Calu3 (cell line): ENCODE data around the gene LRRC75A. TPM values are rescaled to one million over a fixed set of nuclear protein-coding genes. Genes with fewer than 3 reads are reported as not detected.

Experiments used
- BruUV-seq: library from RNA; stranded (reverse); fragments of 400-500 nt; replicated peaks from 2 replicates; lab custom pipeline; 2021; lab: Mats Ljungman, UMichigan
- CTCF ChIA-PET: fragments of 300-600 bp; sonication (Branson Sonifier 250); formaldehyde crosslinking; loops from one replicate; lab custom pipeline; 2022; ENCODE audit warnings: antibody characterized with exemption; lab: Charles Lee
- DNase-seq: peaks from one replicate; pipeline ENCODE4 v3.0.0; 2022
- H3K27ac Mint-ChIP-seq: one replicate; pipeline ENCODE4 v1.8.0; 2022; ENCODE audit warnings: mixed read lengths; ENCODE audit not compliant: unreplicated experiment
- H3K27me3 Mint-ChIP-seq: one replicate; pipeline ENCODE4 v1.8.0; 2022; ENCODE audit warnings: mixed read lengths; ENCODE audit not compliant: unreplicated experiment
- H3K36me3 Mint-ChIP-seq: one replicate; pipeline ENCODE4 v1.8.0; 2022; ENCODE audit warnings: mild to moderate bottlenecking, moderate library complexity, mixed read lengths; ENCODE audit not compliant: insufficient read depth, unreplicated experiment
- H3K4me1 Mint-ChIP-seq: one replicate; pipeline ENCODE4 v1.8.0; 2022; ENCODE audit warnings: mild to moderate bottlenecking, low read depth, mixed read lengths; ENCODE audit not compliant: unreplicated experiment
- H3K4me3 Mint-ChIP-seq: one replicate; pipeline ENCODE4 v1.8.0; 2022; ENCODE audit warnings: mild to moderate bottlenecking, low read depth, moderate library complexity, mixed read lengths; ENCODE audit not compliant: unreplicated experiment
- H3K9me3 Mint-ChIP-seq: one replicate; pipeline ENCODE4 v1.8.0; 2022; ENCODE audit warnings: low read depth, mixed read lengths; ENCODE audit not compliant: unreplicated experiment
- CTCF ChIP-seq: fragments of 200-600 bp; IDR thresholded peaks from one replicate; pipeline ENCODE4 v1.8.0; 2022; ENCODE audit warnings: antibody characterized with exemption; ENCODE audit not compliant: unreplicated experiment
- intact Hi-C: fragments of 100-400 bp; cut with micrococcal nuclease; formaldehyde crosslinking; loops from one replicate; pipeline ENCODE4 v1.10.0; 2022; ENCODE audit not compliant: unreplicated experiment
- total RNA-seq: library from RNA; stranded (reverse); gene quantifications from 2 replicates; pipeline ENCODE4 v1.2.3, GENCODE V29; 2022

LRRC75A gene
- total RNA-seq, 1 experiment from 2014 or later = 3.0 TPM

- Mint-ChIP-seq H3K4me3 (no peak overlapping the region), H3K27me3 (no peaks in the 10 kb centered on the region), H3K36me3 (no peaks in the 10 kb centered on the region), H3K4me1 (no peaks in the 10 kb centered on the region), H3K27ac (no peak overlapping the region), H3K9me3 (no peaks in the 10 kb centered on the region)
- BruUV-seq = no TSS peak
- no peak for TF ChIP-seq CTCF
- CTCF ChIA-PET = no interaction called here
- intact Hi-C loops = no loop called here
- DNase-seq = no peak
Measured at GRCh38 chr17:16474012-16474725, 17.8 kb downstream of the LRRC75A start.

GRCh38 chr17:16473044-16474011 is 18.7 kb downstream of the LRRC75A start:
- CTCF ChIA-PET = no interaction called here
- Mint-ChIP-seq H3K4me1 (no peaks in the 10 kb centered on the region), H3K4me3 (no peak overlapping the region)

GRCh38 chr17:16472539-16472938 is 19.5 kb downstream of the LRRC75A start:
- H3K4me1 Mint-ChIP-seq = no peaks in the 10 kb centered on the region
- CTCF ChIA-PET = no interaction called here
- intact Hi-C loops = no loop called here

More at GRCh38 chr17:16473044-16474011, 18.7 kb downstream of the LRRC75A start:
- intact Hi-C loops = no loop called here
- Mint-ChIP-seq H3K27me3 (no peaks in the 10 kb centered on the region), H3K9me3 (no peaks in the 10 kb centered on the region), H3K27ac (no peak overlapping the region), H3K36me3 (no peaks in the 10 kb centered on the region)
- BruUV-seq = no TSS peak
- TF ChIP-seq CTCF = no peak
- DNase-seq = no peak

GRCh38 chr17:16471295-16471694 is 20.7 kb downstream of the LRRC75A start:
- CTCF ChIA-PET = no interaction called here
- no TSS peak for BruUV-seq
- intact Hi-C loops = no loop called here
- DNase-seq = no peak
- no peaks in the 10 kb centered on the region for H3K4me1 Mint-ChIP-seq
- H3K4me3 Mint-ChIP-seq = no peak overlapping the region
- no peaks in the 10 kb centered on the region for H3K27me3 Mint-ChIP-seq
- H3K27ac Mint-ChIP-seq = no peak overlapping the region
- no peaks in the 10 kb centered on the region for H3K9me3 Mint-ChIP-seq
- TF ChIP-seq CTCF = no peak
- no peaks in the 10 kb centered on the region for H3K36me3 Mint-ChIP-seq

More at GRCh38 chr17:16472539-16472938, 19.5 kb downstream of the LRRC75A start:
- H3K27me3 Mint-ChIP-seq = no peaks in the 10 kb centered on the region
- no peak for TF ChIP-seq CTCF
- no peaks in the 10 kb centered on the region for H3K9me3 Mint-ChIP-seq
- no peak for DNase-seq
- BruUV-seq = no TSS peak
- H3K27ac Mint-ChIP-seq = no peak overlapping the region
- H3K36me3 Mint-ChIP-seq = no peaks in the 10 kb centered on the region
- H3K4me3 Mint-ChIP-seq = no peak overlapping the region
